Measurements from ENCODE around the gene HSDL2.
"Not testable (repeated sequence)": the region's sequence is repeated elsewhere in the genome, so short reads cannot be mapped to it uniquely, and the experiment has no call there.

The HSDL2 gene

DNA sequence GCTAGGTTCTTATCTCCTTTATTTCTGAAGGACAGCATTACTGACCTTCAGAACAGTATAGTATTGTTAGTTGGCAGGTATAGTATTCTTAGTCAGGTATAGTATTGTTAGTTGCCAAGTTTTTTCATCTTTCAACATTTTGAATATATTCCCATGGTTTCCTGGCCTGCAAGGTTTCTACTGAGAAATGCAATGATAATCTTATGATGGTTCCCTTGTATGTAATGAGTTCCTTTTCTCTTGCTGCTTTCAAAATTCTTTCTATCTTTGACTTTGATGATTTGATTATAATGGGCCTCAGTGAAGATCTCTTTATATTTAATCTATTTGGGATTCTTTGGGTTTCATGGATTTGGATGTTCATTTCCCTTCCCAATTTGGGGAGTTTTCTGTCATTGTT is 12.4 kb upstream of the HSDL2 start:
- no peak for DNase-seq

DNA sequence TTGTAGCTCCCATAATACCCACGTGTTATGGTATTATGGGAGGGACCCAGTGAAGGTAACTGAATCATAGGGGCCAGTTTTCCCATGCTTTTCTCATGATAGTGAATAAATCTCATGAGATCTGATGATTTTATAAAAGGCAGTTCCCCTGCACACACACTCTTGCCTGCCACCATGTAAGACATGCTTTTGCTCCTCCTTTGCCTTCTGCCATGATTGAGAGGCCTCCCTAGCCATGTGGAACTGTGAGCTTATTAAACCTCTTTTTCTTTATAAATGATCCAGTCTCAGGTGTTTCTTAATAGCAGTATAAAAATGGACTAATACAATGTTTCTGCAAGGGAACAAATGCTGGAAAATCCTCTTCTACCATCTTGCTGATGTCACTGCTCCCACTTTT is 10.1 kb upstream of the HSDL2 start:
- no peak for DNase-seq

DNA sequence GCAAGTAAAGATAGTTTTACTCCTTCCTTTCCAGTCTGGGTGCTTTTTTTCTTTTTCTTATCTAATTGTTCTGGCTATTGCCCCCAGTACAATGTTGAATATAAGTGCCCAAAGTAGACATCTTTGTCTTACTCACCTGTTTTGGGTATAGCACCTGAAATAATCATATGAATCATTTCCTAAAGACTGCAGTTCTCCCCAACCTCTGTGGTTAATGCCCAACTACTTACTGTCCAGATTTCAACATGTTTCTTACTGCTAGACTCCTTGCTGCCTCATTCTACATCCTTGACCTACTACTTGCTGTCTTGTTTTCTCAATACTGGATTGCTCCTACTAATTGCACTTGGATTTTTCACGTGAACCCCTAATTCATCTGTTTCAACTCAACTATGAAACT is 8.8 kb upstream of the HSDL2 start:
- DNase-seq, result no peak

DNA sequence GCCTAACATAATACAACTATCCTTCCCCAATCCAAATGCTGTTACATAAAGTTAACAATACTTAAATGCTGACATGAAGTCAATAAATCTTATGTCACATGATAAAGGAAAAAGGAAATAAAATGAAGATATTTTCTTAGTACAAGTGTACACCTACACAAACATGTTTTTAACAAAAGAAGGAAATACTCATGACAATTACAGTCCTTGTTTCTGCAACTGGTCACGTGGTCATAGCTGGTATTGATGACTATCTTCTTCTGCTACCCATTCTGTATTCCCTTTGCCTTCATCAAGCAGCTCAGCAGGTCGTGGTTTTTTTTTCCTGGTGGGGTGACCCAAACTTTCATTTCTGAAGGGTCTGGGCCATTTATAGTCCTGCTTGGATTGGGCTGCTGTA is 6.2 kb upstream of the HSDL2 start:
- not testable (repeated sequence) for DNase-seq

DNA sequence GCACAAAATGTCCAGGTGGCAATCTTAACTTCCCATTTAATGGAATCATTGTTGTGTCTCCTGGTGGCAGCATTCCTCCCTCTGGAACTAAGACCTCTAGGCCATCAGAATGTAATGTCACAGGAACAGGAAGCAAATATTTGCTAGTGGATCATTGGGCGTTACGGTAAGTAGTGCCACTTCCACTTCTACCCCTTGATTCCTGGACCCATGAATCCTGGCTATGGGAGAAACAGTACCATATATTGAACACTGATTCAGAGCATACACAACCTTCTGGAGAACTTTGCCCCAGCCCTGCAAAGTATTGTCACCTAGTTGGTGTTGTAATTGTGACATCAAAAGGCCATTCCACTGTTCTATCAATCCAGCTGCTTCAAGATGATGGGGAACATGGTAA is 5.7 kb upstream of the HSDL2 start:
- not testable (repeated sequence) for DNase-seq

DNA sequence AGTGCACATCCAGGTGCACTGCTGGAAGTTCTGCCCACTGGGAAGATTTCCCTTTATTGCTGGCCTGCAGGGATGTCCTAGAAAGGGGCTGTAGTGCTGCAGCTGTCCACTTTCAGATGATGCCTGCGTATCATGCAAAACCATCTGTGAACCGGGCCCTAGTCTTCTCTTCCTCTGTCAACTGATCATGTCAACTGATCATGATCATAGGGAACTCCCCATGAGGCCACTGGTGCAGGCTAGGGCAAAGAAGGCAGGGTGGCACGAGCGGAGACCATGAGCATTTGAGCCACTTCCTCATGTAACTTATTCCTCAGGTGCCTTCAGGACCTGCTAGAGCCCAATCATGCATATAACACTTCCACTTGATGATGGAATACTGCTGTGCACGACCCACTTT is 4.5 kb upstream of the HSDL2 start:
- no peak for DNase-seq

- peak; percentile 15 for DNase-seq
Observed at GRCh38 chr9:112377087-112377486, 2.8 kb upstream of the HSDL2 start.

DNA sequence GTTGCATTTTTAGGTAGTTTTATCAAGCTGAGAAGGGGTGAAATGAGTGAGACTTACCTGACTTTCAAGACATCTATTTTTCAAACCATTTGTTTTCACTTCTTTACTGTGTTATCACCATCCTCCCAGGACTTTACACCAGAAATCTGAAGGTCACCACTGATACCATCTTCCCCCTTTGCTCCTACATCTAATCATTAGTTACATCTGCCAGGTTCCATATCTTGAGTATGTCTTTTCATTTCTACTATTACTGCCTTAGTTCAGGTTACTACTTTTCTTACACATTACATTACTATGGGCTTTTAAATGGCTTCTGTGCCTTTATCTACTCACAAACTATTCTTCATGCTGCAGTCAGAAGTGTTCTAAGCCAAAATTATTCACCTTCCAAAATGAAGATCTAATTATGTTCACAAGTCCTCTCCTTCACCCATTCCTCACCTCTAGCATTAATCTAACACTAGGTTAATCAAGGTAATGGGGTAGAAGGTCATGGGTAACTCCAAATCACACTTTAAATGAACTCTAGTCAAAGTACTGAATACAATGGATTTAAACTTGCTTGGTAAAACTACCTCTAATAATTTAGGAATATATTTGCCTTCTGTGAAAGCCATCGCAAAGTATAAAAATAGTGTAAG is 2.1 kb upstream of the HSDL2 start:
- no peak for DNase-seq

DNA sequence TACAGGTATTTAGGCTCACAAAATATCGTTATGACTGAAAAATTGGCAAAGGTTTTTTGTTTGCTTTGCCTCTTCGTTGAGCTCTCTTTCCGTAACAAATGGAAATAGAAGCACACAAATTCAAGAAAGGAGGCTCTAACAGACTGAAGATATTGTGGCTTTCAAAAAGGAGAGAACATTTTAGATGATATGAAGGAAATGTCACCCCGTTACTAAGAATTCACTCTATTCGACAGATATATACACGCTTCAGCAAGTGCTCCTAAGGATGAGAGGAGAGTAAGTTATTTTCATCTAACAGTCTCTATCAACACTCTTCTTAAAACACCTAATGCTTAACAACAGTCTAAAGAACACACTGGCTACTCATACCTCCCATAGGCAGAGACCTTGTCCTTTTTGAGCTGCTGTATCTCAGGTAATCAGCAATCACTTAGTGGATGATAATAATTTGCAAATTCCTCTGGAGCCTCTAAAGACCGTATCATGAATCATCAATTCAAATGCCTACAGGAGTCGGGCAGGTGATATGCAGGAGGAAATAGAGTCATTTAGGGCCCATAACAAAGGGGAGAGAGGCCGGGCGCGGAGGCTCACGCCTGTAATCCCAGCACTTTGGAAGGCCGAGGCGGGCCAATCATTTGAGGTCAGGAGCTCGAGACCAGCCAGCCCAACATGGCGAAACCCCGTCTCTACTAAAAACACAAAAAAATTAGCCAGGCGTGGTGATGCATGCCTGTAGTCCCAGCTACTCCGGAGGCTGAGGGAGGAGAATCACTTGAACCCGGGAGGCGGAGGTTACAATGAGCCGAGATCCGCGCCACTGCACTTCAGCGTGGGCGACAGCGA is 1.4 kb upstream of the HSDL2 start:
- peak; percentile 10 for DNase-seq

DNA sequence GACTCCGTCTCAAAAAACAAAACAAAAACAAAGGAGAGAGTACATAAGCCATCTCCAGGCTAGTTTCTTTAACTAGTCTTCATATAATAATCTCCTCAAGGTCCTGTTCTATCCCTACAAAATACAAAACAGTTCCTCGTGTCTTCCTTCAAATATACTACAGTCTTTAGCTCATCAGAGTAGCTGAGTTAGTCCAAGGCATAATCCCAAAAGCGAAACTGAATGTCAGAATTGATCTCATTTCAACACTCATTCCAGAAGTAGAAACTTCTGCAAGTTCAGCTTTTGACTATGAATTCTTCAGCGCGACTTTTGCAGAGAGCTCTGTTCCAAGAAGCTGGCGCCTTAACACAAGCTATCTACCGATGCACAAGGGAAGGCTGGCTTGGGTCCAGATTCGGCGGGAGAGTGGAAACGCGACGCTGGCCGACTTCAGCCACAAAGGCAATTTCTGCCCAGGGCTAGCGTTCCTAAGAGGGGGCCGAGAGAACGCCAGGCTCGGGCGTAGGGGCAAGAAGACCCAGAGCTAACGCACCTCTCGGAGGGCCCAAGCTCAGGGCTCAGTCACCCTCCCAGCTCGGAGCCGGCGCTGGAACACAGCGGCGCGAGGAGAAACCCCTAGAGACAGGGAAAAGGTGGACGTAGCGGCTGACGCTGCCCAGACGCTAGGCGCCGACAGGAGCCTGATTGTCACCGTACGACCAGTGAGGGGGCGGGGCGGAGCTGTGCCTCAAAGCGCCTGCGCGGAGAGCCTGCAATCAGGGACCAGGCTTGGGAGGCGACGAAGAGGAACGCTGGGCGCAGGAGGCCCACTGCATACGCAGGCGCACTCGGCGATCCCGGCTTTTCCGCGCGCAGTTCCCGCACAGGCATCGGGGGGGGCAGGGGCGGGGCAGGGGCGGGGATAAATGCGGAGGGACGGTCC is 469 bp upstream of the HSDL2 start:
- peak; percentile 97 for DNase-seq

DNA sequence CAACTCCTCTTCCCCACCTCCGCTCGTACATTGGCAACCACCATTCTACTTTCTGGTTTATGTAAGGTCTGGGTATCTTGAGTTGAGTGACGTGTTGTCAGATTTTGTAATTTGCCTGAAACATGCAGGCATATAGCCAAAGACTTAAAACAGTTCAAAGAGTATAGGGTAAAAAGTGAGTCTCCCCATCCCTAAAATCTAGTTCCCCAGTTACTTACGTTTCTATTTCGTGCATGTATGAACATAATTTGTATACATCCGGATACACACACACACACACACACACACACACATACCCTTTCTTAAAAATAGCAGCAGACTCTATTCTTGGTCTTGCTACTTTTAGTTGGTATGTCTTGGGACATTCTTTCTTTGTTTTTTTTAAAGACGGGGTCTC is 915 bp downstream of the HSDL2 start:
- DNase-seq, result no peak

DNA sequence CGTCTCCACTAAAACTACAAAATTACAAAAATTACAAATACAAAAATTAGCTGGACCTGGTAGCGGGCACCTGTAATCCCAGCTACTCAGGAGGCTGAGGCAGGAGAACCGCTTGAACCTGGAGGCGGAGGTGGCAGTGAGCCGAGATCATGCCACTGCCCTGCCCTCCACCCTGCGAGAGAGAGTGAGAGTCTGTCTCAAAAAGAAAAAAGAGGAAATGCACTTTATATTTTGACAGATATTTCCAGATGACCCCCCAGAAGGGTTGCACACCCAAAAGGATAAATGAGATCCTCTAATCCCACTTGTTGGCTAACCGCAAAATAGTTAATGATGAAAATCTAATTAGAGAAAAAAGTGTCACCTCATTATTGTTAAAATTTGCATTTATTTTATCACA is 2.2 kb downstream of the HSDL2 start:
- no peak for DNase-seq

- no peak for DNase-seq
Observed at GRCh38 chr9:112382501-112383364, 2.8 kb downstream of the HSDL2 start.

DNA sequence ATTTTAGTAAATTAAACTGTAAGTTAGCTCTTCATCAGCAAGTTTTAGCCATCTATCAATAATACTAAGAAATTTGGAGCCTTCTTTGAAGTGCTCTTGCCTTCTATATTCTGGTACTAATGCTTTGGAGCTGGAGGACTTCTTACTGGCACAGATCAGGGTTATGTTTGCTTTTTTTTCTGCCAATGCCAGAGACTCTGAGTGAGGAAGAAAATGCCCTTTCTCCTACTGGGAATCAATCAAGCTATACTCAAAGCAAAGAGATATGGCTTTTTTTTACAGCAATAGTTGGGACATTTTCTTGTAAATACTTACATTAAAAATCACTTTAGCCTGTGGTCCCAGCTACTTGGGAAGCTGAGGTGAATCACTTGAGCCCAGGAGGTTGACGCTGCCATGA is 4.3 kb downstream of the HSDL2 start:
- DNase-seq, result no peak

GRCh38 chr9:112384690-112385089 is 4.8 kb downstream of the HSDL2 start:
- DNase-seq, result no peak

DNA sequence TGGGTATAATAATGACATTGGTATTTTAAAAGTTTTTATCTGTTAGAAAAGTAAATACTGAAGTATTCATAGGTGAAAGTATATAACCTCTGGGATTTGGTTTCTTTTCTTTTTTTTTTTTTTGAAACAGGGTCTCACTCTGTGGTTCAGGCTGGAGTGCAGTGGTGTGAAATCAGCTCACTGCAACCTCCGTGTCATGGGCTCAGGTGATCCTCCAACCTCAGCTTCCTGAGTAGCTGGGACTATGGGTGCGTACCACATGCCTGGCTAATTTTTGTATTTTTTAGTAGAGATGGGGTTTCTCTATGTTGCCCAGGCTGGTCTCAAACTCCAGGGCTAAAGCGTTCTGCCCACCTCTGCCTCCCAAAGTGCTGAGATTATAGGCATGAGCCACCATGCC is 7.2 kb downstream of the HSDL2 start:
- DNase-seq, result no peak

DNA sequence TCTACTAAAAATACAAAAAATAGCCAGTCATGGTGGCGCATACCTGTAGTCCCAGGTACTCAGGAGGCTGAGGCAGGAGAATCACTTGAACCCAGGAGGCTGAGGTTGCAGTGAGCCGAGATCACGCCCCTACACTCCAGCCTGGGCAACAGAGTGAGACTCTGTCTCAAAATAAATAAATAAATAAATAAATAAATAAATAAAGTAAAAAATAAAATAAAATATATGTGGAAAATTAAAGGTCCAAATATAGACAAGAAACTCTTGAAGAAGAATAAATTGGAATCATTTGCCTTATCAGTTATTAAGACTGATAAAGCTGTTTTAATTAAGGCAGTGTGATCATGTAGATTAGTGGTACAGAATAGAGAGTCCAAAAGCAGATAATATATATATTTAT is 10.0 kb downstream of the HSDL2 start:
- DNase-seq, result not testable (repeated sequence)

GRCh38 chr9:112391936-112392560 is 12.1 kb downstream of the HSDL2 start:
- not testable (repeated sequence) for DNase-seq

DNA sequence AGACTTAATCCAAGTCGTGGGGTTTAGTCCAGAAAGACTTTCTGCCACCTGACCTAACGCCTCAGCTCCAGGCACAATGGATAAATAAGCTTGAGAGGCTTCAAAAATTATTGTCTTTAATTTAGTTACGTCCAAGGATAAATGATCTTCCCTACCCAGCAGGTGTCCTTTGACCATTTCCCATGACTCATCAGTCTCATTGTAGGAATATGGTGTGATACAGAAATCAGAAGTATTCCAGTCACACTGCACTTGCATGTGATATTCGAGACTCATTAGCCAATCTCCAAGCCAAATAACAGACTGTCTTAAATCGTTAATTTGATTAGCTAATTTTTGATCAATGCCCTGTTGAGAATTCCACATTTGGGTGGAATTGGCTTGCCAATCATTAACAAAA is 13.2 kb downstream of the HSDL2 start:
- not testable (repeated sequence) for DNase-seq

DNA sequence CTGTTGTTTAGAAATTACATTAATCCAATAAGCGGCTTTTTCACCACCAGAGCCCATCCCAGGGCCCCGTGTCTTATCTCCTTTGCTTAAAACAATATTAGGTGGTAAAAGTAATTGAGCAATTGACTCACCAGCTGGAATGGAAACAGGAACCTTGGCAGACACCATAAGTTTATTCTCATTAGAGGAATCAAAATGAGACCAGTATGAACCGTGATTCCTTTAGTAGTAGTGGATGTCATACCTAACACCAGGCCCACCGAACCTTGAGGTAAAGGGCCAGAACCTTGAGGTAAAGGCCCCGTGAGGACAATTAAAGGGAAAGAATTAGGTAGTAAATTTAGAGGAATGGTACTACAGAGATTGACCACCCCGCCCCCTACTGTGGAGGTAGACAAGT is 16.5 kb downstream of the HSDL2 start:
- no peak for DNase-seq

GRCh38 chr9:112396872-112397271 is 17.0 kb downstream of the HSDL2 start:
- no peak for DNase-seq

Measured in CD4-positive, alpha-beta T cell treated with Interleukin-4 for 4 hours (primary cell).